ENCODE data around the gene CSPG5. TPM values are rescaled to one million over a fixed set of nuclear protein-coding genes. Genes with fewer than 3 reads are reported as not detected.

CSPG5 gene
- total RNA-seq, 1 experiment from 2014 or later, result 8.5 TPM

DNA sequence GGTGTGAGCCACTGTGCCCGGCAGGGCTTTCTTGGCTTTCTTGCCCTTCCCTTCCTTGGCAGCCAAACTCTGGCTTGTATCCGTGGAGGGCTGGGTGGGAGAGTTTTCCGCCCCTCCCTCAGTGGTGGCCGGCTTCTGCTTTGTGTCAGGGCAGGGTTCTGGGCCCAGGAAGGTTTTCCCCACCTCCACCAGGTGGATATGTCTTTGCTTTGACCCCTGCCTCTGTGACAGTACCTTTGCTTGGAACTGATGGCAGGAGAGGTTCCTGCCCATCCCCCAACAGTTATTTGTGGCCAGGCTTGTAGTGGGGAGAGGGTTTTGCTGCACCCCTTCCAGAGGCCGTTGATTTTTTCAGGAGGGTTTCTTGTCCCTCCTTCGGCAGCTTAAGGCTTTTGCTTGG is 24.3 kb downstream of the CSPG5 start:
- no peak for DNase-seq (ENCODE audit: low spot score)
- in situ Hi-C loops (cut with HindIII; ENCODE audit: low sequenced_read_pairs), result no loop called here

DNA sequence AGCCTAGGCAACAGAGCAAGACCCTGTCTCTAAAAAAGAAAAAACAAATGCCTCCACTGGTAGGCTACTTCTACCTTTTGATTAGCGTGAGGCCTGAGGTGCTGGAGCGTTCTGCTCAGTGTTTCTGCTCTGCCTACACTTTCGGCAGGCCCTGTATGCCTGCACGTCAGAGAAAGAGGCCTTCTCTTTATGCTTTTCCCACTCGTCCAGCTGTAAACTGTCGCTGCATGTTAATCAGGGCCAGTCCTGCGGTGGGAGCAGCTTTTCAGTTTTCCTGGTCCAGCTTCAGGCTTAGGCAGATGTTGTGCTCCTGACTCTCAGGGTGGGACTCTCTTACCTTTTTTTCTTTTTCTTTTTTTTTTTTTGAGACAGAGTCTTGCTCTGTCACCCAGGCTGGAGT is 25.3 kb downstream of the CSPG5 start:
- in situ Hi-C loops (cut with HindIII; ENCODE audit: low sequenced_read_pairs), result no loop called here

DNA sequence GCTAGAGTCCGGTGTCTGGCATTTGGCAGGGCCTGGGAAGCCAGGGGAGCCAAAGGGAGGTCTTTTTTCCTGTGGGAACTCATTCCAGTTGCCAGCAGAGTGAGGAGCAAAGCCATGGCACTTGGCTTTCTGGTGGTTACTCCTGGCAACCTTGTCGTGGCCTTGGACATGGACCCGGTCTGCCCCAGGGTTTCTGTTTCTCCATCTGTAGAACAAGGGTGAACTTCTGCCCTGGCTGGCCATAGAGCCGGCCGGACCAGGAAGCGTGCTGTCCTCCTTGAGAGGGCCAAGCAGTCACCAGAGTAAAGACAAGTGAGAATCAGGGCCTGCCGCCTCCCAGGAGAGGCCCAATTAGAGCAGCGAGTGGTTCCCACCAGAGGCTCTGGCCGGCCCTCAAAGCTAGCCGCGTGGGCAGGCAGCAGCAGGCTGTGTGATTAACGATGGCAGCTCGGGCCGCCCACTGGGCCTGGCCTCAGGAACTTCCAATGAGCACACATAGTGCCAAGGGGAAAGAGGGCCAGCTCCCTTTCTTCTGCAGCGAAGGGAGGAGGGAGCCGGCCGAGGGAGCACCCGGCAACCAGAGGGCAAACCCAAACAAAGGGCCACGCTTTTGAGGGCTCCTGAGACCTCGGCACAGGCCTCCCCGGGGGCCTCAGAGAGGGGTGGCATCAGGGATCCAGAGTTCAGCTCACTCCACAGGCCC is 36.0 kb downstream of the CSPG5 start:
- in situ Hi-C loops (cut with HindIII; ENCODE audit: low sequenced_read_pairs), result no loop called here

More for the DNA sequence above, 25.3 kb downstream of the CSPG5 start:
- DNase-seq (ENCODE audit: low spot score), result no peak

DNA sequence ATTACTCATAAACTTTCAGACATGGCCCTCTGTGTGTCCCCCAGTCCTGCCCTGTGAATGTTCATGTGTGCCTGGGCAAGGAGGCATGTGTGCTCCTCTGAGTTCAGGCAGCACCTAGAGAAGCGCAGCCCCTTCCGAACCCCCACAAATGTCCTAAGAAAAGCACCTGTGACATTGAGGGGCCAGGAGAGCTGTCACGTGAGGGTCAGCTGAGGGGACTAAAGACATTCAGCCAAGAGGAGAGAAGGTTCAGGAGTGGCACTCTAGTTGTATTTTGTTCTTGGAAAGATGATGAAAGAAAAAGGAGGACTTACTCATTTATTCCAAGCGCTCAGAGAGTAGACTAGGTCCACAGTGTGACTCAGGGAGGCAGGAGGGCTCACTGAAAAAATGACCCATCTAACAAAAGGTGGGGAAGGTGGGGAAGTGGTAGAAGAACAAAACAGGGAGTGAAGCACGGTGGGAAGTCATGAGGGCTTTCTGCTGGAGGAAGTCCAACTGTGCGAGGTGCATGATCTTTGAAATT is 37.0 kb downstream of the CSPG5 start:
- in situ Hi-C loops (cut with HindIII; ENCODE audit: low sequenced_read_pairs), result no loop called here
- no peak for DNase-seq (ENCODE audit: low spot score)

More for the DNA sequence above, 36.0 kb downstream of the CSPG5 start:
- DNase-seq (ENCODE audit: low spot score), result peak; percentile 77

DNA sequence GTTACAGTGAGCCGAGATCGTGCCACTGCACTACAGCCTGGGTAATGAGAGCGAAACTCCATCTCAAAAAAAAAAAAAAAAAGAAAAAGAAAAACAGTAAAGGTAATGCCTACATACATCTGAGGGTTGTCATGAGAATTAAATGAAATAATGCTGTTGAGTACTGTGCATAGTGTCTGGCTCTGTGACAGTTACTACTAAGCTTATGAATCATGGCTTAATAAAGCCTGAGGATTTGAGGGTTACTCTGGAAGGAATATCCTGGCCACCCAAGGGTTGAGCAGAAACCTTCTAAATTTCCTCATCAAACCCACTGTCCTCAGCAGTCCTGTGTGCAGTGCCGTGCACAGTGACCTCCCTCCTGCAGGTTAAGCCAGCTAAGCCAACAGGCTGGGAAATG is 38.4 kb downstream of the CSPG5 start:
- in situ Hi-C loops (cut with HindIII; ENCODE audit: low sequenced_read_pairs), result no loop called here
- no peak for DNase-seq (ENCODE audit: low spot score)

DNA sequence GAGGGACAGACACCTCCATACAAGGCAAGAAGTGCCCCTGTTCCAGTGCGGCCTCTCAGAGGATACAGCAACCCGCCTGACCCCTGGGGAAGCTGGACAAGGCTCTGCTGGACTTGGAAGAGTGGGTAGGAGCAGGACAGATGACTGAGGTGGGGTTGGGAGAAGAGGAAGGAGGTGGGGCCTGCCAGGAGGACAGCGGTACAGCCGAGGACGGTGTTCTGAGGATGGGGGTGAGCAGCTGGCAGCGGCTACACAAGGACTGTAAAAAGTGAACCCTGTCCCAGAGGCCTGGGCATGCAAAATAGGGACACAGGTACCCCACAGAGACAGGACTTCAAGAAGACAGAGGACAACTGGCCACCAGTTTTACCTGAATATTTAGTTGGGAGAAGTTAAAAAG is 41.7 kb downstream of the CSPG5 start:
- DNase-seq (ENCODE audit: low spot score), result no peak
- in situ Hi-C loops (cut with HindIII; ENCODE audit: low sequenced_read_pairs), result no loop called here

DNA sequence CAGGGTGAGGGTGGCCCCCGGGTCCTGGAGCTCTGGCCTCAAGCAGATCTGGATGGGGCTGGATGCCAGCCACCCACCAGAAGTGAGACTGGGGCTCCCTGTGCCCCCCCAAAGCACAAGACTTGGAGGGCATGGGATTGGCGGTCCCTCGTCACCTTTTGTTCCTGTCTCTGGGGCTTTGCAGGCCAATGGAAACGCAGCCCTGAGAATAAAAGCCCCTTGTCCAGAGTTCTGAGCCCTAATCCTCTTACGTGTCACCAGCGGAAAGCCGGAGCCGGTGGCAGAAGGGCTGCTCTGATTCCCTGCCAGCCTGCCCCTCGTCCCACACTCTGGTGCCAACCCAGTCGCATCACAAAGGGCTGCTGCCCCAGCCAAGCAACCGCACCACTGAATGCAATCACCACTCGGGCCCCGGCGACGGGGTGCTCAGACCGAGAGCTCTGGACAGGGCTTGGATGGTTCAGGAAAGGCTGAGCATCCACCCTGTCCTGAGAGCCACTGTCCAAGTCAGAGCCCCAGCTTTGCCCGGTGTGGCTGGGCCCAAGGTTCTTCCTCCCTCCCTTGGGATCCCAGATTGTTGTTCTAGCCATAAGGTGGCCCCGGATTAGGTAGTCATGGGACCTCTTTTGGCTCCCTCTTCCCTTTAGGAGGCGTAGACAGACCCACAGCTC is 42.3 kb downstream of the CSPG5 start:
- in situ Hi-C loops (cut with HindIII; ENCODE audit: low sequenced_read_pairs), result no loop called here
- DNase-seq (ENCODE audit: low spot score), result peak; percentile 18

DNA sequence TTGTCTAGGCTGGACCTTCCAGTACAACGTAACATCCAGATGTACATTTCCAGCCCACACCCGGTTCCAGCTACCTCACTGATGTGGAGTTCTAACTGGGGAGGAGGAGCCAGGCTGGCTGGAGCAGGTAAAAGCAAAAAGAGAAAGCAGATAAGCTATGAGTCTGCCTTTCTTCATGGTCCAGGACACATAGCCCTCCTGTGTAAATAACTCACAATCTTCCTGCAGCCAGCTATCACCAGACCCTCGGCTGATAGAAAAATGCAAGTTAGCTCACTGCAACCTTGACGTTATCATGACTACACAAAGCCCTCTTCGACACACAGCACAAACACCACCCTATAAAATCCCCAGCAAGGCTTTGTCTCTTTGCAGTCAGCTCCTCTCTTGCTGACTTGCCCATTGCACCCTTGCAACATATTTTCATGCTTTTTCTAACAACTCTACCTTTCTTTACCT is 44.6 kb downstream of the CSPG5 start:
- no peak for DNase-seq (ENCODE audit: low spot score)
- in situ Hi-C loops (cut with HindIII; ENCODE audit: low sequenced_read_pairs), result no loop called here

DNA sequence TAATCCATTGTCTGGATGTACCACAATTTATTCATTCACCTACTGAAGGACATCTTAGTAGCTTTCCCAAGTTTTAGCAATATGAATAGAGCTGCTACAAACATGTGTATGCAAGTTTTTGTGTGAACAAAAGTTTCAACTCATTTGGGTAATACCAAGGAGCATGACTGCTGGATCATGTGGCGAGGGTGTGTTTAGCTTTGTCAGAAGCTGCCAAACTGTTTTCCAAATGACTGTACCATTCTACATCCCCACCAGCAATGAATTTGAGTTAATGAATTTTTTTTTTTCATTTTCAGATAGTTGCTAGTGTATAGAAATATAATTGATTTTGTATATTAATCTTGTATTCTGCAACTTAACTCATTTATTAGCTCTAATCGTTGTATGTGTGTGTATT is 45.2 kb downstream of the CSPG5 start:
- no peak for DNase-seq (ENCODE audit: low spot score)
- in situ Hi-C loops (cut with HindIII; ENCODE audit: low sequenced_read_pairs), result no loop called here

DNA sequence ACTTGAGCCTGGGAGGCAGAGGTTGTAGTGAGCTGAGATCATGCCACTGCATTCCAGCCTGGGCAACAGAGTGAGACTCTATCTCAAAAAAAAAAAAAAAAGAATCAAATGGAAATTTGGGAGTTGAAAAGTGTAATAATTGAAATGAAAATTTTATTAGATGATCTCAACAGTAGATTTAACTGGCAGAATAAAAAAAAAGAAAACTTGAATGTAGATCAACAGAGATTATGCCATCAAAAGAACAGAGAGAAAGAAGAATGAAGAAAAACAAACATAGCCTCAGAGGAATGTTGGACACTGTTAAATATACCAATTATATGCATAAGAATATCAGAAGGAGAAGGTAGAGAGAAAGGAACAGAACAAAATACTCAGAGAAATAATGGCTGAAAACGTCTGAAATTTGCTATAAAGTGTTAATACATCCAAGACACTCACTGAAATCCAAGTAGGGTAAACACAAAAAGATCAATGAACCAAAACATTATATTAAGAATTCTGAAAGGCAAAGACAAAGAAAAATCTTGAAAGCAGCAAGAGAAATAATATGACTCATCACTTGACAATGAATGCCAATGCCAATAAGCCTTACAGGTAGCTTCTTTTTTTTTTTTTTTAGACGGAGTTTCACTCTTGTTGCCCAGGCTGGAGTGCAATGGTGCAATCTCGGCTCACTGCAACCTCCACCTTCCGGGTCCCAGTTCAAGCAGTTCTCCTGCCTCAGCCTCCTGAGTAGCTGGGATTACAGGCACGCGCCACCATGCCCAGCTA is 50.5 kb downstream of the CSPG5 start:
- in situ Hi-C loops (cut with HindIII; ENCODE audit: low sequenced_read_pairs), result no loop called here
- no peak for DNase-seq (ENCODE audit: low spot score)

DNA sequence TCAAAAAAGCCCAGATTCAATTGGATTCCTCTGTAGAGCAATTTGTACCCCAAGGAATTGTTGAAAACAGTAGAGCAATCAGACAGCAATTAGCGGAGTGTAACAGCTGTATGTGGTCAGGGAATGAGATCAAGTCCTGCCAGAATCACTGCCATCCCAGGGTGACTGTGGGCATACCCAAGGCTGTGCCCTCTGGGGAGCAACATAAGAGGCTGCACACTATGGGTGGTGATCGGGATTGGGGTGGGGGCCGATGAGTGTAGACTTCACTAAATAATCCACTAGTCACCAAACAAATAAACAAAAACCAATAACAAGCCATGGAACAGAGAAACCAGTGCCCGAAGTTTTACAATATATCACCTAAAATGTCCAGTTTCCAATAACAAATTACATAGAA is 53.0 kb downstream of the CSPG5 start:
- in situ Hi-C loops (cut with HindIII; ENCODE audit: low sequenced_read_pairs), result no loop called here
- DNase-seq (ENCODE audit: low spot score), result no peak

DNA sequence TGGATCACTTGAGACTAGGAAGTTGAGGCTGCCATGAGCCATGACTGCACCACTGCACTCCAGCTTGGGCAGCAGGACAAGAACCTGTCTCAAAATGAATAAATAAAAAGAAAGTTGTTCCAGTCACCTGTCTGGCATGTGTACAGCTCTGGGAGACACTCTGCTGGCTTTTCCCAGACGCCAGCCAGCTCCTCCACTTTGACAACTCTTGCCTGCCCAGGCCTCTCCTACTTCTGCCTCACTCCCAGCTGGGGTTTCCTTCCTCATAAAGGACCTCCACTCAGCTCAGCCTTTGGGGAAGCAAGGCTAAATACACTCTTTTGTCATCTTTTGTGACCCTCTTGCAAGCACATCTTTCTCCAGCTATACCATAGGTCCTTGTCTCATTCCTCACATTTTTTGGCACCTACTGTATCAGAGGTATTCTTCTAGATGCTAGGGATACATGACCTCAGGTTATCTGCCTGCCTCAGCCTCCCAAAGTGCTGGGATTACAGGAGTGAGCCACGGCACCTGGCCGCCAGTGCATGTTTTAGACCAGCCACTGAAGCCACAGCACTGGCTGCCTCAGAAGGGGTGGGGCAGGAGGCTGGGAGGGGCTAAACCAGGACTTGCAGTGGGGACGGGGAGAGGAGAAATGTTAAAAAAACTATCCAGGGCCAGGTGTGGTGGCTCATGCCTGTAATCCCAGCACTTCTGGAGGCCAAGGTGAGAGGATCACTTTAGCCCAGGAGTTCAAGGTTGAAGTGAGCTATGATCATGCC is 55.2 kb downstream of the CSPG5 start:
- in situ Hi-C loops (cut with HindIII; ENCODE audit: low sequenced_read_pairs), result no loop called here

DNA sequence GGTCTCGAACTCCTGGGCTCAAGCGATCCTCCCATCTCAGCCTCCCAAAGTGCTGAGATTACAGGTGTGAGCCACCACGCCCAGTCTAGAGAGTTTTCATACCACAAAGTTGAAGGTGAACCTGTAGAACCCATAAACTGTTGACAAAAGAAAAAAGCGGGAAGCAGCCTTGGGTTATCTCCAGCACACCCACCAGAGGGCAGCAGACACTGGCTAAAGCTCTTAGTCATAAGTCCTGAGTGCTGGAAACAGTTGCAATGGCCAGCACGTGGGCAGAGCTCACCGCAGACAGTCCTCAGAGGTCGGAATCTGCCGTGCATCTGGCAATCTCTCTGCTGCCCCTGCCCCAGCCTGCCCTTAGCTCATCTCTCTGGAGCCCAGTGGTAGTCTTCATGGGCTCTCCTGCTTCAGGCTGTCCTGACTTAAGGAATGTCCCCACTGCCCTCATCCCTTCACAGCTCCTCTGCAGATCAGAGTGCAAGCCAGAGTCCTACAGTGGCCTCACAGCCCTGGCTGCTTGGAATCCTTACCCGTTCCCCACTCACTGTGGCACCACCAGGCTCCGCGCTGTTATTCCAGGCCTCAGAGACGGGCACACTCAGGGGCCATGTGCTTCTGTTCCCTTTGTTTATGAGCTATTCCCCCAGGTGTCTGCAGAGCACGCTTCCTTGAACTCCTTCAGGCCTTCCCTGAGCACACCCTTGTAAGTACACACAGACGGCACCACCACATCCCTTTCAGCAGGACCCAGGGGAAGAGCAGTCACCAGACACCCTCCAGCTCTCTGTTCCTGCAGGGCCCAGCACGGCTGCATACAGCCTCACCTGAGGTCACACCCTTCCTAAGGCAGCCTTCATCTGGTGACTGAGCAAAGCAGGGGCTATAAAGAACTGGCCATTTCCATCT is 56.3 kb downstream of the CSPG5 start:
- DNase-seq (ENCODE audit: low spot score), result peak; percentile 94
- in situ Hi-C loops (cut with HindIII; ENCODE audit: low sequenced_read_pairs), result no loop called here

More for the DNA sequence above, 55.2 kb downstream of the CSPG5 start:
- DNase-seq (ENCODE audit: low spot score), result no peak

DNA sequence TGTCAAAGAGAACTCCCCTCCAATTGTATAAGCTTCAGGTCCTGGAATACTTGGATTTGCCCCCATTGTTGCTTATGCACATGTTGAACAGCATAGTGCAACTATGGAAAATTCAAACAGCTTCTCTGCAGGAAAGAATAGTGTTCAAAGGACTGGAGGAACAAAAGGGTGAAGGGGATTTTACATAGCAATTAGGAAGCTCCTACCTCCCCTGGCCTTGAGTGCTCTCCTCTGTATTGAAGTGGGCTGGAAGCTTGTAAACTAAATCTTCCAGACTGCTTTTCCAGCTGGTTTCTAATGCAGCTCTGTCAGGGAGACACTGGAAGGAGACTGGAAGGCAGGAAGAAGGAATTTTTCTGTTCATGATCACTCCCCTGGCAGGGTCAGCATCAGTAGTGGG is 57.9 kb downstream of the CSPG5 start:
- in situ Hi-C loops (cut with HindIII; ENCODE audit: low sequenced_read_pairs), result no loop called here
- no peak for DNase-seq (ENCODE audit: low spot score)

DNA sequence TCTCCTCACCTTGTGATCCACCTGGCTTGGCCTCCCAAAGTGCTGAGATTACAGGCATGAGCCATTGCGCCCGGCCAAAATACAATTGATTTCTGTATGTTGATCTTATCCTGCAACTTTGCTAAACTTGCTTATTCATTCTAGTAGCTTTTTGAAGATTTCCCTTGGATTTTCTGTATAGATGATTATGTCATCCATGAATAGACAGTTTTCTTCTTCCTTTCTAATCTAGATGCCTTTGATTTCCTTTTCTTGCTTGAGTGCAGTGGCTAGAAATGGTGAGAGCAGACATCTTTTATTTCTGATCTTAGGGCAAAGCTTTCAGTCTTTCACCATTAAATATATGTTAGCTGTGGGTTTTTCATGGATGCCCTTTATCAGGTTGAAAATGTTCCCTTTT is 60.7 kb downstream of the CSPG5 start:
- no peak for DNase-seq (ENCODE audit: low spot score)
- in situ Hi-C loops (cut with HindIII; ENCODE audit: low sequenced_read_pairs), result no loop called here

DNA sequence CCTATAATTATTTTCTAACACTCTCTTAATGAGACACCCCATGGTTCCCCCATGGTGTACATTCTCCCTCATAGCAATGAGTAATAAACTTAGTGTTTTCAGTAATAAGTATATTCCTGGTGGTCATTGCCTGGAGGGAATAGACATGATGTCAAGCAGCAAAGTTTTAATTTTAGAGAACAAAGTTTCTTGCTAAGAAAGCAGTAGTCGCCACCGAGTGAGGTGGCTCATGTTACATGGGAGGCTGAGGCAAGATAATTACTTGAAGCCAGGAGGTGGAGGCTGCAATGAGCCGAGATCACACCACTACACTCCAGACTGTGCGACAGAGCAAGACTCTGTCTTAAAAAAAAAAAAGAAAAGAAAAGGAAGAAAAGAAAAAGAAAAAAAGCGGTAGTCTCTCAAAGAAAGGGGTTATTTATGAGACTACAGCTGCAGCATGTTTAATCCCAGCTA is 62.8 kb downstream of the CSPG5 start:
- DNase-seq (ENCODE audit: low spot score), result peak; percentile 22
- in situ Hi-C loops (cut with HindIII; ENCODE audit: low sequenced_read_pairs), result no loop called here

DNA sequence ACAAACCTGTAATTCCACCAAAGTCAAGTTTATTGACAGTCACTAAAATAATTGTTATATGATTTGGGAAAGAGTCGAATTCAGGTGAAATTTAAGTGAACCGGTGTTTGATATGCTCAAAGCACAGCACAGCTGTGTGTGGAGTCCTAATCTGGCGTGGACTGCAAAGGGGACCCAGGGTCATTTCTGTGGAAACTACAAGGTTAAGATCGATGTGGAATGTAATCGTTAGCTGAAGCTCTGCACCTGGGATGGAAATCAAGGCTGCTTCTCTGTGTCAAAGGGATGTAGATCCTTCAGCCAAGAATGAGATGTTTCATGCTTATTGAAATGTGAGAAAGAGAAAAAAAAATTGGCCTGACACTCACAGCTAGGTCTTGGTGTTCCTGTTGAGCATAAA is 63.6 kb downstream of the CSPG5 start:
- DNase-seq (ENCODE audit: low spot score), result no peak
- in situ Hi-C loops (cut with HindIII; ENCODE audit: low sequenced_read_pairs), result no loop called here

Data from G401 (cell line).